ENCODE data around the gene FOXC2.

GRCh38 chr16:86533767-86534351, 32.8 kb upstream of the FOXC2 start:
- TF ChIP-seq RAD21 (CRISPR knock-in tag; IDR thresholded peaks at IDR 0.05): no peak
- no peak for TF ChIP-seq MTF1 (CRISPR knock-in tag; IDR thresholded peaks at IDR 0.05)
- TF ChIP-seq FOXA1 (IDR thresholded peaks at IDR 0.05): no peak
- TF ChIP-seq FOXA1 (CRISPR knock-in tag; IDR thresholded peaks at IDR 0.05): no peak
- TF ChIP-seq ZBTB21 (CRISPR knock-in tag; IDR thresholded peaks at IDR 0.05): no peak
- no peak for TF ChIP-seq ZNF253 (CRISPR knock-in tag; IDR thresholded peaks at IDR 0.05; ENCODE audit: borderline replicate concordance)
